ENCODE data around the gene HS3ST5. TPM values are rescaled to one million over a fixed set of nuclear protein-coding genes. Genes with fewer than 3 reads are reported as not detected.

The HS3ST5 gene
- total RNA-seq, 1 experiment from 2014 or later: 8.7 TPM

GRCh38 chr6:114100215-114100994, 242.4 kb downstream of the HS3ST5 start:
- Mint-ChIP-seq H3K27me3 (ENCODE audit: low read depth) (no peaks in the 10 kb centered on the region), H3K27ac (peak overlapping the region; percentile 8; the same call in 1 of the 2 replicates), H3K4me3 (no peak overlapping the region), H3K9me3 (no peaks in the 10 kb centered on the region), H3K4me1 (0 out of 2 replicates have a peak, but pooled peaks cover 4% of the 10 kb centered on the region), H3K36me3 (no peaks in the 10 kb centered on the region)
- no peak for DNase-seq (ENCODE audit: low spot score)
- no peak for ATAC-seq
- ChIA-PET CTCF (interaction anchor here (3.6 kb wide), 1 partner anchor 8 kb away, joined by 22 read pairs; no protein-coding TSS in a partner anchor), POLR2A (no interaction called here)
- TF ChIP-seq ARID4B (CRISPR knock-in tag; IDR thresholded peaks at IDR 0.05; ENCODE audit: borderline replicate concordance) (no peak), ZBTB43 (CRISPR knock-in tag; IDR thresholded peaks at IDR 0.05) (no peak), E2F1 (CRISPR knock-in tag; IDR thresholded peaks at IDR 0.05) (no peak), ZNF232 (CRISPR knock-in tag; IDR thresholded peaks at IDR 0.05) (no peak), IRF1 (CRISPR knock-in tag; IDR thresholded peaks at IDR 0.05) (no peak), ZNF219 (CRISPR knock-in tag; IDR thresholded peaks at IDR 0.05; ENCODE audit: borderline replicate concordance) (no peak), ATF3 (CRISPR knock-in tag; conservative IDR thresholded peaks at IDR 0.05) (no peak), STAT6 (CRISPR knock-in tag; conservative IDR thresholded peaks at IDR 0.05; ENCODE audit: low read depth) (no peak)

- TF ChIP-seq E2F5 (CRISPR knock-in tag; IDR thresholded peaks at IDR 0.05) (no peak), CTCF (IDR thresholded peaks at IDR 0.05) (peak; percentile 88)
- Mint-ChIP-seq H3K27me3 (ENCODE audit: low read depth) (no peaks in the 10 kb centered on the region), H3K4me1 (no peaks in the 10 kb centered on the region), H3K4me3 (no peak overlapping the region), H3K9me3 (no peaks in the 10 kb centered on the region), H3K36me3 (no peaks in the 10 kb centered on the region), H3K27ac (no peak overlapping the region)
- ChIA-PET POLR2A (no interaction called here), CTCF (interaction anchor here (1.5 to 3.6 kb wide), 2 partner anchors 12 to 38 kb away, joined by 3 to 22 read pairs; no protein-coding TSS in a partner anchor)
- DNase-seq (ENCODE audit: low spot score) (no peak), ATAC-seq (no peak)
These were observed 246.2 kb downstream of the HS3ST5 start for GRCh38 chr6:114096561-114097172.

All from WTC11 (cell line).